Suprapubic skin (tissue), 3 donors: ENCODE measurements around the gene HAND1.

ENCODE experiments used
- CTCF ChIP-seq, 2 donors: fragments of 200-600 bp in 1 of 2; fragments of 450-650 bp in 1 of 2; sonication (generic) in 1 of 2; IDR thresholded peaks; one replicate each; pipeline ENCODE4 v1.5.1; 2016 to 2019; ENCODE audit warnings: antibody characterized with exemption in 2 of 2, mild to moderate bottlenecking in 1 of 2, moderate library complexity in 1 of 2
- EP300 ChIP-seq: sonication (generic); formaldehyde crosslinking; IDR thresholded peaks from one replicate; pipeline ENCODE4 v1.6.1; 2017; ENCODE audit warnings: antibody characterized with exemption

- TF ChIP-seq CTCF (IDR thresholded peaks at IDR 0.05) = no peak
- no peak for TF ChIP-seq EP300
Measured at GRCh38 chr5:154503698-154504039, 25.6 kb upstream of the HAND1 start.
